Liver (tissue), 4 donors: ENCODE measurements around the gene DSG2. TPM values are rescaled to one million over a fixed set of nuclear protein-coding genes. Genes with fewer than 3 reads are reported as not detected.

Source experiments
- polyA plus RNA-seq, 2 donors: library from polyadenylated mRNA; stranded (reverse) in 1 of 2; unstranded in 1 of 2; fragments of 200-250 nt in 1 of 2; fragments of >200 nt in 1 of 2; fragmentation: Nextera tagmentation in 1 of 2; extraction: Ambion mirVana in 1 of 2; gene quantifications; one replicate each; pipeline versions ENCODE4 v1.2.1 to v1.2.3, GENCODE V29; 2013 to 2015
- total RNA-seq, 2 donors: library from RNA; depleted of rRNA; stranded (reverse); fragments of >200 nt; gene quantifications; one replicate each; pipeline ENCODE4 v1.2.3, GENCODE V29; 2014
- donor health status: healthy.
- donor health status: healthy.
- donor health status: healthy.

Gene DSG2
- total and polyA plus RNA-seq, 4 donors = 5.4 to 13.9 (median 9.6) TPM

Other genes with a start within 250 kb of the DSG2 start
- gene DSG1, start 180.0 kb upstream of the DSG2 start, total RNA-seq = 1 to 10 TPM in 1 of 2 donors, under 1 TPM in 1; 0.61 to 2.9 TPM
- gene DSG1, start 180.0 kb upstream of the DSG2 start, polyA plus RNA-seq = under 1 TPM; 0.13 to 0.69 TPM
- gene DSG4, start 121.4 kb upstream of the DSG2 start, total RNA-seq = under 1 TPM in 1 of 2 donors, not detected in 1; under 0.01 TPM
- gene DSG4, start 121.4 kb upstream of the DSG2 start, polyA plus RNA-seq = not detected
- gene DSG3, start 50.4 kb upstream of the DSG2 start, total RNA-seq = not detected
- not detected for gene DSG3, start 50.4 kb upstream of the DSG2 start, polyA plus RNA-seq
- 100 to 1,000 TPM; 295 to 600 TPM for gene TTR, start 93.7 kb downstream of the DSG2 start, total RNA-seq
- 1,000 to 10,000 TPM; 1,251 to 4,751 TPM for gene TTR, start 93.7 kb downstream of the DSG2 start, polyA plus RNA-seq
- gene B4GALT6, start 186.4 kb downstream of the DSG2 start, total RNA-seq = 1 to 10 TPM in 1 of 2 donors, under 1 TPM in 1; 0.67 to 4.2 TPM
- under 1 TPM; 0.48 to 0.54 TPM for gene B4GALT6, start 186.4 kb downstream of the DSG2 start, polyA plus RNA-seq